NCI-H2107 treated with DMSO at 0.1 percent for 48 hours (cell line): ENCODE results near the gene POU6F1.

ENCODE experiments used
- DNase-seq: peaks from one replicate; lab custom pipeline; 2025; ENCODE audit not compliant: unreplicated experiment; lab: John Stamatoyannopoulos, UW

Gene POU6F1

GRCh38 chr12:51171884-51172514 is 45.9 kb downstream of the POU6F1 start:
- DNase-seq: no peak

DNA sequence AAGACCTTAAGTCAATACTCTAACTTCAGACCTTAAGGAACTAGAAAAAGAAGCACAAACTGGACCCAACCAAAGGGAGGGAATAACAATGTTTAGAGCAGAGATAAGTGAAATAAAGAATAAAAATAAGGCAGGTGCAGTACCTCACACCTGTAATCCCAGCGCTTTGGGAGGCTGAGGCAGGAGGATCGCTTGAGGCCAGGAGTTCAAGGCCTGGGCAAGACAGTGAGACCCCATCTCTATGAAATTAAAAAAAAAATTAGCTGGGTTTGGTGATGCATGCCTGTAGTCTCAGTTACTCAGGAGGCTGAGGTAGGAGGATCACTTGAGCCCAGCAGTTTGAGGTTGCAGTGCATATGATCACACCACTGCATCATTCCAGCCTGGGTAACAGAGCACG is 54.1 kb downstream of the POU6F1 start:
- DNase-seq: no peak

- DNase-seq: no peak
Measured at GRCh38 chr12:51162217-51162616, 55.6 kb downstream of the POU6F1 start.

DNA sequence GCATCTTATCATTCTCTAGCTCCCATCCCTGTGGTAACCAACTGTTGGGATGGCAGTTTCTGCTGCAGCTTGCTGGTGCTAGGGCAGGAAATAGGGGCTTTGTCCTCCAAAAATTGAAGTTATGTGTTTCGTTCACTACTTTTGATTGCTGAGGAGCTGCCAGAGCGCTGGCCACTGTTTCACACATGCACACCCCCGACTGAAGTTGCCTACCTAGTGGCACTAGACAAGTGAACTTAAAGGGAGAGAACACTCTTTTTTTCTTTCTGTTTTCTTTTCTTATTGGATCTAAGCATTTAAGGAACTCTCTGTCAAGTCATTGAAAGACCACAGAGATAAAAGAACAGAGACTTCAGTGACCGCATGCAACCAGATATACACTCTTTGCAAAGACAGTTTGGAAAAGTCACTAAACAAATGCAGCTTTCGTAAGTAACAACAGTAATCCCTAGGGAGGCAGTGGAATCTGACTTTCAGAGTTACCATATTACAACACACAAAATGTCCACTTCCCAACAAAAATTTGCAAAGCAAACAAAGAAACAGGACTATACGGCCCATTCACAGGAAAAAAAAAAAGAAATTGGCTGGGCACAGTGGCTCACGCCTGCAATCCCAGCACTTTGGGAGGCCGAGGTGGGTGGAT is 56.9 kb downstream of the POU6F1 start:
- DNase-seq: no peak

DNA sequence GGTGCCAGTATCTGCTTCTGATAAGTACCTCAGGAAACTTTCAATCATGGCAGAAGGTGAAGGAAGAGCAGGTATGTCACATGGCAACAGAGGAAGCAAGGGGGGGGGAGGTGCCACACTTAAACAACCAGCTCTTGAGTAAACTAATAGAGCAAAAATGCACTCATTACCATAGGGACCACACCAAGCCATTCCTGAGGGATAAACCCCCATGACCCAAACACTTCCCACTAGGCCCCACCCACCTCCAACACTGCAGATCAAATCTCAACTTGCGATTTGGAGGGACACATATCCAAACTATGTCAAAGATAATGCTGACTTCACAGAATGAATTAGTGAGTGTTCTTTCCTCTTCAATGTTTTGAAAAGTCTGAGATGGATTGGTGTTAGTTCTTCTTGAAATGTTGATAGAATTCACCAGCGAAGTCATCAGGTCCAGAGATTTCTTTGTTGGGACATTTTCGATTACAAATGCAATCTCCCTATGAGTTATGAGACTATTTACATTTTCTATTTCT is 61.6 kb downstream of the POU6F1 start:
- DNase-seq: no peak

DNA sequence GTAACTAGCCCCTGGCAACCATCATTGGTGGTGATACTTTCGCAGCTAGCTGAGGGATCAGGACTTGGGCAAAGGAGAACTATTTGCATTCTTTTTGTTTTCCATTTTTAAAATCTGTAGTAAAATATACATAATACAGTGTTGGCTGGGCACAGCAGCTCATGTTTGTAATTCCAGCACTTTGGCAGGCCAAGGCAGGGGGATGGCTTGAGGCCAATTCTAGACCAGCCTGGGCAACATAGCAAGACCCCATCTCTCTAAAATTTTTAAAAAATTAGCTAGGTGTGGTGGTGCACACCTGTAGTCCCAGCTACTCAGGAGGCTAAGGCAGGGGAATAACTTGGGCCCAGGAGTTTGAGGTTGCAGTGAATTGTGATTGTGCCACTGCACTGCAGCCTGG is 64.9 kb downstream of the POU6F1 start:
- DNase-seq: no peak

- no peak for DNase-seq
Measured at GRCh38 chr12:51150777-51151176, 67.1 kb downstream of the POU6F1 start.

GRCh38 chr12:51147309-51147708 is 70.6 kb downstream of the POU6F1 start:
- DNase-seq: no peak

DNA sequence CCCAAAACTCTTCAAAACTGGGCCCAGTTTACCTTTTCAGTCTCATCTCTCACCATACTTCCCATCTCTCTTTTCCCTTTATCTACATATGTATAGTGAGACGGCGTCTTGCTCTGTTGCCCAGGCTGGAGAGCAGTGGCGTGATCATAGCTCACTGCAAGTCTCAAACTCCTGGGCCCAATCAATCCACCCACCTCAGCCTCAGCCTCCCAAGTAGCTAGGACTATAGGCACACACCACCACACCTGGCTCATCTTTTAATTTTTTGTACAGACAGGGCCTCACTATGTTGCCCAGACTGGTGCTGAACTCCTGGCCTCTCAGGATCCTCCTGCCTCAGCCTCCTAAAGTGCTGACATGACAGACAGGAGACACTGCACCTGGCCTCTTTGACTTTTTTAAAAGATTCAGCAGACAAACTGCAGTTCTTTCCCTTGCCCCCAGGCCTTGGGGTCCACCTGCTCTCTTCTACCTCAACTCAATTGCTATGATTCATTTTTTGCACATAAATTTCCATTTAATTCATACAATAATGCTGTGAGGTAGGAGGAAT is 78.5 kb downstream of the POU6F1 start:
- no peak for DNase-seq
